BE2C (cell line): Measurements from ENCODE around the gene ADCY2.

ENCODE experiments used
- DNase-seq: peaks from one replicate; pipeline ENCODE4 v3.0.0-alpha.2; 2020
- H3K27me3 ChIP-seq: fragments of 250-450 bp; sonication (Bioruptor Pico); 2 replicates; pipeline ENCODE4 v1.5.1; 2020; ENCODE audit warnings: mild to moderate bottlenecking
- H3K36me3 ChIP-seq: fragments of 250-450 bp; sonication (Bioruptor Pico); 2 replicates; pipeline ENCODE4 v1.5.1; 2020; ENCODE audit warnings: mild to moderate bottlenecking
- H3K4me1 ChIP-seq: fragments of 250-450 bp; sonication (Bioruptor Pico); 2 replicates; pipeline ENCODE4 v1.5.1; 2020
- H3K4me3 ChIP-seq: 2 replicates; pipeline ENCODE4 v1.5.1; 2011; ENCODE audit warnings: low read depth, low read length
- H3K9me3 ChIP-seq: fragments of 250-450 bp; sonication (Bioruptor Pico); 2 replicates; pipeline ENCODE4 v1.5.1; 2020
- TF ChIP-seq, protein P1 (sequence below): IDR thresholded peaks from 2 replicates; pipeline ENCODE4 v1.5.1; 2012; ENCODE audit warnings: mild to moderate bottlenecking, low read depth, low read length

ADCY2 gene

DNA sequence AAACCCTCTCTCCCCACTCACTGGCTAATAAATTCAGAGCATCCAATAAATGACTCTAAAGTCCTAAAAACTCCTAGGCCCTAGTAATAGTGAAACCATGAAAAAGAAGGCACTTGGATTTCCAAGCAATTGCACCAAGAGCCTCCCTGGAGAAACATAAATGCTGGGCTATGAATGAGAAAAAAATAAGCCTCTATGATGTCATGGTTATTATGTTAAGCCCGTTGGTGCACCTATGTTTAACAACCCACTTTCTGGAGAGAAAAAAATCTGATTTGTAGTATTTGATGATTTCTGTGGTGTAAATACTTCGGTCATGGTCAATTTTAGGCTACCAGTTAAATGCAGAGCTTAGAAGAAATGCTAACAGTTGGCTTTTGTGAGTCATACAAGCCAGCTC, 446.6 kb downstream of the ADCY2 start:
- no peaks in the 10 kb centered on the region for H3K36me3 ChIP-seq
- H3K9me3 ChIP-seq, result no peaks in the 10 kb centered on the region
- TF ChIP-seq, protein P1, sequence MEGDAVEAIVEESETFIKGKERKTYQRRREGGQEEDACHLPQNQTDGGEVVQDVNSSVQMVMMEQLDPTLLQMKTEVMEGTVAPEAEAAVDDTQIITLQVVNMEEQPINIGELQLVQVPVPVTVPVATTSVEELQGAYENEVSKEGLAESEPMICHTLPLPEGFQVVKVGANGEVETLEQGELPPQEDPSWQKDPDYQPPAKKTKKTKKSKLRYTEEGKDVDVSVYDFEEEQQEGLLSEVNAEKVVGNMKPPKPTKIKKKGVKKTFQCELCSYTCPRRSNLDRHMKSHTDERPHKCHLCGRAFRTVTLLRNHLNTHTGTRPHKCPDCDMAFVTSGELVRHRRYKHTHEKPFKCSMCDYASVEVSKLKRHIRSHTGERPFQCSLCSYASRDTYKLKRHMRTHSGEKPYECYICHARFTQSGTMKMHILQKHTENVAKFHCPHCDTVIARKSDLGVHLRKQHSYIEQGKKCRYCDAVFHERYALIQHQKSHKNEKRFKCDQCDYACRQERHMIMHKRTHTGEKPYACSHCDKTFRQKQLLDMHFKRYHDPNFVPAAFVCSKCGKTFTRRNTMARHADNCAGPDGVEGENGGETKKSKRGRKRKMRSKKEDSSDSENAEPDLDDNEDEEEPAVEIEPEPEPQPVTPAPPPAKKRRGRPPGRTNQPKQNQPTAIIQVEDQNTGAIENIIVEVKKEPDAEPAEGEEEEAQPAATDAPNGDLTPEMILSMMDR, result no peak
- no peaks in the 10 kb centered on the region for H3K4me1 ChIP-seq
- no peak overlapping the region for H3K4me3 ChIP-seq
- H3K27me3 ChIP-seq, result peaks cover 8% of the 10 kb centered on the region
- DNase-seq, result no peak

DNA sequence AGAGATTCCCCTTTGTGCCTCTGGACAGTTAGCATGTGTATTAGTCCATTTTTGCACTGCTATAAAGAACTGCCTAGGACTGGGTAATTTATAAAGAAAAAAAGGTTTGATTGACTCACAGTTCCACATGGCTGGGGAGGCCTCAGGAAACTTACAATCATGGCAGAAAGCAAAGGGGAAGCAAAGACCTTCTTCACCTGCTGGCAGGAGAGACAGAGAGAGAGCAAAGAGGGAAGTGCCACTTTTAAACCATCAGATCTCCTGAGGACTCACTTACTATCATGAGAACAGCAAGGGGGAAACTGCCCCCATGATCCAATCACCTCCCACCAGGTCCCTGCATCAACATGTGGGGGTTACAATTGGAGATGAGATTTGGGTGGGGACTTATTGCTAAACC, 449.0 kb downstream of the ADCY2 start:
- TF ChIP-seq, protein P1, result no peak
- no peaks in the 10 kb centered on the region for H3K9me3 ChIP-seq
- DNase-seq, result no peak
- H3K36me3 ChIP-seq, result no peaks in the 10 kb centered on the region
- H3K27me3 ChIP-seq, result peaks cover 12% of the 10 kb centered on the region
- no peaks in the 10 kb centered on the region for H3K4me1 ChIP-seq
- H3K4me3 ChIP-seq, result no peak overlapping the region

DNA sequence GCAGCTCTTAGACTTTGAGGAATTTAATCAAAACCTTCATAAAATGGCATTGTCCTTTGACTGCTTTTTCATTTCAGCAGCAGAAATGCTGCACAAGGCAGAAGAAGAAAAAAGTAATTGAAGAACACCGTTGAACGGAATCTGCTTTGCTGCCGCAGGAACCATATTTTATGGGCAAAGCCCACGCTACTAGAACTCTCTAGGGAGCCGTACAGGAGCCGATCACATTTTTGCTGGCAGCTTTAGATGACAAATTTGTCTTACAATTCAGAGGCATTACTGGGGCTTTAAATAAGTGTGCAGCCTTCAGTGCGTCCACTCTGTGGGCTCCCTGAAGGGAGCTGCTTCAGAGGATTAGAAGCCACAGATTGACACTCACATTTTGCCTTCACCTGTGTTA, 449.6 kb downstream of the ADCY2 start:
- Histone ChIP-seq H3K4me1 (no peaks in the 10 kb centered on the region), H3K27me3 (peaks cover 12% of the 10 kb centered on the region), H3K9me3 (no peaks in the 10 kb centered on the region), H3K36me3 (no peaks in the 10 kb centered on the region), H3K4me3 (no peak overlapping the region)
- TF ChIP-seq, protein P1, result no peak
- DNase-seq, result no peak

DNA sequence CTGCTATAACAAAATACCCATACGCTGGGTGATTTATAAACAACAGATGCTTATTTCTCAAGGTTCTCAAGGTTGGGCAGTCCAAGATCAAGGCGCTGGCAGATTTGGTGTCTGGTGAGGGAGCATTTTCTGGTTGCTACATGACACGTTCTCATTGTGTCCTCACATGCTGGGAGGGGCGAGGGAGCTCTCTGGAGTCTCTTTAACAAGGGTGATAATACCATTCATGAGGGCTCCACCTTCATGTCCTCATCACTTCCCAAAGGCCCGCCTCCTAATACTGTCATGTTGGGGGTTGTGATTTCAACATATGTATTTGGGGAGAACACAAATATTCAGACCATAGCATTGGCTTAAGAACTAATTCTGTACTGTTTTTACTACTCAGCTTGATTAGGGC, 450.4 kb downstream of the ADCY2 start:
- TF ChIP-seq, protein P1, result no peak
- H3K27me3 ChIP-seq, result peaks cover 12% of the 10 kb centered on the region
- DNase-seq, result no peak
- no peaks in the 10 kb centered on the region for H3K36me3 ChIP-seq
- H3K9me3 ChIP-seq, result no peaks in the 10 kb centered on the region; the same call in 1 of the 2 replicates
- no peak overlapping the region for H3K4me3 ChIP-seq
- H3K4me1 ChIP-seq, result no peaks in the 10 kb centered on the region

DNA sequence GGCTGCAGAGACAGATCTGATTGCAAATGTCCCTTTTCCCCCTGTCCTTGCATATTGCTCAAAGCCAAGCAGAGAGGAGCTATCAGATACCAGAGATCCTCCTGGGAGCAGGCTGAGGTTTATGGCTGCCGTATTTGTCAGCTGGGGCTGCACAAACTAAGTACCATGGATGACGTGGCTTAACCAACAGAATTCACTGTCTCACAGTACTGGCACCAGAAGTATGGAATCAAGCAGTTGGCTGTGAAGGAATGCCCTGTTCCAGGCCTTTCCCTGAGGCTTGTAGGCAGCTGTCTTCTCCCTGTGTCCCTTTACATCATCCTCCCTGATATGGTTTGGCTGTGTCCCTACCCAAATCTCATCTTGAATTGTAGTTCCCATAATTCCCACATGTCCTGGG, 452.4 kb downstream of the ADCY2 start:
- no peaks in the 10 kb centered on the region; the same call in 1 of the 2 replicates for H3K9me3 ChIP-seq
- TF ChIP-seq, protein P1, result no peak
- no peaks in the 10 kb centered on the region for H3K36me3 ChIP-seq
- DNase-seq, result no peak
- peaks cover 12% of the 10 kb centered on the region for H3K27me3 ChIP-seq
- H3K4me1 ChIP-seq, result no peaks in the 10 kb centered on the region; the same call in 1 of the 2 replicates
- no peak overlapping the region for H3K4me3 ChIP-seq

DNA sequence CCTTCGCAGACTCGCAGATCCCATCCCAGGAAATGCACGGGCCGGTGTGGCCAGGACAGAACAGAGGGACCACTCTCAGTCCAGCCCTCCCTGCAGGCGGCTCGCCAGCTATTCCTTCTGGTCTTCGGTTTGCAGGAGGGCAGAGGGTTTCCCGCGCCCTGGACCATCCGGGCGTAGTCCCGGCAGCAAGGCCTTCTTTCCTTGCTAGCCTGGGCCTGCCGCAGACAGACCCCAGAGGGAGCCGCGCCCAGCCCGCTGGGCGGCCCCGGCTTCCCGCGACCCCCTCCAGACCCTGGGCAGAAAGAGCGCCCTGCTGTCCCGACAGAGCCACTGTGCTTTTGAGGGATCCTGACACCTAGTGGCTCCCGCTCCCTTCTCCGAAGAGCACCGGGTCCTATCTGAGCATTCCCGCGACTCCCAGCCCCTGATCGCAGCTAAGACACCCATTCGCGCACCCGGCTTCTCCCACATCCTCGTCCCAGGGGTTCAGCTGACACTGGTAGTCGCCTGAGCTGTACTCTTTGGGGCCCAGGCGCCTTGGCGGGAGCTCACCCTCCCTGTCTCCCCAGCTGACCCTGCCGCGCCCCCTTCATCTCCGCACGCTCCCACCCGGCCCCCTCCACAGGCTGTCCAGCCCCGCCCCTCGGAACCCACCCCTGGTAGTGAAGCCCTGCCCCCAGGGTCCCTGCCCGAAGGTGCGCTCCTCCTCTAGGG, 453.9 kb downstream of the ADCY2 start:
- TF ChIP-seq, protein P1, result peak; percentile 32; the same call in 1 of the 2 replicates
- DNase-seq, result peak; percentile 37
- Histone ChIP-seq H3K4me3 (peak overlapping the region; percentile 41), H3K36me3 (no peaks in the 10 kb centered on the region), H3K4me1 (no peaks in the 10 kb centered on the region; the same call in 1 of the 2 replicates), H3K9me3 (no peaks in the 10 kb centered on the region; the same call in 1 of the 2 replicates), H3K27me3 (peaks cover 4% of the 10 kb centered on the region)
